AG08396 (cell line): Measurements from ENCODE around the gene LRRIQ4.

Experiments
- DNase-seq: peaks from one replicate; pipeline ENCODE4 v3.0.0; 2012; ENCODE audit warnings: low spot score, mixed read lengths

LRRIQ4 gene

DNA sequence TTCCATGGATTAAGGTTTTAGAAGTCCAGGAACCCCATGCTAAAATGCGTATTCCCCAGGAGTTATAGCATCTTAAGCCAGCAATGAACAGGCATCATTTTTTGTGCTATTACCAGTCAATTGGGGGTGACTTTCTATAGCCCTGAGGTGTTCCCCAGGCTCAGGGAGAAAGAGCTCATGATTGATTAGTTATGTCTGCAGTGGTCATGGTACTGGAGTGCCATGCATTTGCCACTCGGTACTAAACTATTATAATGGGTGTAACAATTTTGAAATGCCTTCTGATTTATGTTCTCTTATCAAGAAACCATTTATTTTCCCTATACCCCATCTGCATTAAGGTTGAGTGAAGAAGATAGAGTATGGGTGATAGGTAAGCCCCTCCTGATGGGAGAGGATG is 45.1 kb downstream of the LRRIQ4 start:
- no peak for DNase-seq

DNA sequence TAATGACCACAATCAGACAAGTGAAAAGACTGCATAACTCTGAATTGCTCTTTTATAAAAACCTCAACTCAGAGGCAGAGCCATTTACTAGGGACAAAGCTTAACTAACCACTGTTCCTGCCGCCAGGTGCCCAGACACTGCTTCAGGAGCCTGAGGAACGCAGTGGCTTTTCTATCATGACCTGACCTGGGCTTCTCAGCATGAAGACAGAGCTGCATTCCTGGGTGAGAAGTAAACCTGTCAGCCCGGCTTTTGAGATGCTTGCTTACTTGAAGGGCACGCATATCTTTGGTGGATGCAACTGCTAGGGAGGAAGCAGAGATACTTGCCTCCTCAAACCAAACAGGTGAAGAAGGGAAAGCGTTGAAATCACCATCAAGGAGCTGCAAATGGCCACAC is 49.2 kb downstream of the LRRIQ4 start:
- no peak for DNase-seq

DNA sequence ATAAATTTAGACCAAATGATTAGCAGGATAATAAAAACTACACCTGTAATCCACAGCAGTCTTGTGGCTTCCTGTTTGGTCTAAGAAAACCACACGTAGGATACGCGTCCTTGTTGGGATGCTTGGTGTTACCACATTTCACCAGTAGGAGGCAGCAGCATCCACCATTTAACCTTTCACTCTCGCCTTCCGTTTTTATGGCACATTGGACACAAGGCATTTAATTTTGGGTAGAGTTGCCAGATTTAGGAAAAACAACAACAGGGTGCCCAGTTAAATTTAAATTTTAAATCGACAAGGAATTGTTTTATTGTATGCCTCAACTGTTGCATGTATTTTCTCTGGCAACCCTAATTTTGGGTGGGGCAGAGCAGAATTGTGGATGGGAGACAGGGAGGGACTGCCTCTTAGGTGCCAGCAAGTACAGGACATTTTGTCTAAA is 50.8 kb downstream of the LRRIQ4 start:
- peak; percentile 66 for DNase-seq

DNA sequence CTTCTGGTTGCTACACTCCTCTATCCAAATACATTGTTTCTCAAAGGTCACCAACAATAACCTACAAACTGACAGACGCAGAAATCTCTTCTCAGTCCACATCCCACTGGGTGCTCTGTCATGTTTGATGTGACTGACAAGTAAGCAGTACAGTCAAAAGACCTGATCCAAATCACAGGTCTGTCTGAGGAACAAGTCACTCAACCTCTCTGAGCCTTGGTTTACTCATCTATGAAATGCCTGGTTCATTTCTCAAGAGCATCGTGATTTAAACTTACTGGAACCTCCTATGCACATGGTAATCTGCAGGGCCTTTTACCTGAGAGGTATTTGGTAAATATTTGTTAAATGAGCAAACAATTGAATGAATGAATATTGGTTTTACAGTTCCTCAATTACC is 51.6 kb downstream of the LRRIQ4 start:
- no peak for DNase-seq

DNA sequence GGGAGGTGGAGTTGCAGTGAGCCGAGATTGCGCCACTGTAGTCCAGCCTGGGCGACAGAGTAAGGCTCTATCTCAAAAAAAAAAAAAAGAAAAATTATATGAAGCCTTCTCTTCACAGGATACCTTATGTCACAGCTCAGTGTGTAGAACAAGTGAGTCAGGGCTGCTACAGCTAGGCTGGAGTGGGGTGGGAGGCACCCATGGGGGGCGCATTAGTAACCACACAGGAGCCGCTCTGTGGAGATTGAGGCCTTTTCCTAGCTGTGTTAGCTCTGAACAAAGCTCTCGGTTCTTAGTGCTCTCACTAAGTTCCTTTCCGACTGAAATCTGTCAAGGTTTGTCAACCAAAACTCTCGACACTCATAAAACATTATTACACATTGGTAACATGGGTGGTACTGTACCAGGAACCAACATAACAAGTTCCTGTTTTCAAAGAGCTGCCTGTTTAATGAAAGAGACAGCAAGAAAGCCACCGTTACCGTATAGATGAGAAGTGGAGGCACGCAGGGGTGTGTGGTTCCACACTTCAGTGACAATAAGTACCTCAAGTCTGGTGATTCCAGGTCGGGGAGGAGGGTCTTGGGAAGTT is 52.6 kb downstream of the LRRIQ4 start:
- DNase-seq = no peak

DNA sequence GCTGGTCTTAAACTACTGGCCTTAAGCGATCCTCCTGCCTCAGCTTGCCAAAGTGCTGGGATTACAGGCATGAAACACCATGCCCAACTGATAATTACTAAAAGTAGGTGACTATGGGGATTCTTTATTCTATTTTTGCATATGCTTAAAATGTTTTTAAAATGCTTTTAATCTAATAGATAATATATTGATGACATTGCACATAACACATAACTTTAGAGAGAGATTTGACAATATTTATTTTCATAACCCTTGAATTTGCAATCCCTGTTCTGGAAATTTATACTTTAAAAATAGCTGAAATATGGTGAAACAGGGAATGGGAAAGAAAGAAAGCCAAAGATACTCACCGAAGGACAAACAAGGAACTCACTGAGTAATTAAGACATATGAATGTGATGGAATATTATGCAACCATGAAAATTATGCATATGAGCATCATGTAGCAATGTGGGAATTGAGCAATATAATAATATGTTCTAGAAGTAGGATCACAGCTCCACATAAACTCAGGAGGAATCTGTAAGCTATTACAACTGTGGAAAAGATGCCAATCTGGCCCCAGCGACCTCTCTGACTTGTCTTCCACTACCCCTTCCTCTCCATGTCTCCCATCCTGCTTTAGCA is 55.0 kb downstream of the LRRIQ4 start:
- DNase-seq = no peak

DNA sequence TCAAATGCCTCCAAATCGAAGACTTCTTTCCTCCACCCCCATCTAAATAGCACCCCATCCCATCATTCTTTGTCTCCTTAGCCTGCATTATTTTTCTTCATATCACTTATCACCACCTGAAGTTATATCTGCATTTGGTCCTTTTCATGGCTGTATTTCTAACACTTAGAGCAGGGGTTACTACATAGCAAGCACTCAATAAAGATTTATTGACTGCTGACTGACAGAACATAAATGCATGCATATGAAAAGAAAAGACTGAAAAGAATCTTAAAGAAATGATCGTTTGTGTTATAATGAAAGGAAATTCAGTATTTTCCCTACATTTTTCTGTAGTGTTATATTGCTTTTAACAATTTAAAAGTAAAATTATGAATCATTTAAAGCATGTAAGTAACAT is 55.7 kb downstream of the LRRIQ4 start:
- DNase-seq = no peak

DNA sequence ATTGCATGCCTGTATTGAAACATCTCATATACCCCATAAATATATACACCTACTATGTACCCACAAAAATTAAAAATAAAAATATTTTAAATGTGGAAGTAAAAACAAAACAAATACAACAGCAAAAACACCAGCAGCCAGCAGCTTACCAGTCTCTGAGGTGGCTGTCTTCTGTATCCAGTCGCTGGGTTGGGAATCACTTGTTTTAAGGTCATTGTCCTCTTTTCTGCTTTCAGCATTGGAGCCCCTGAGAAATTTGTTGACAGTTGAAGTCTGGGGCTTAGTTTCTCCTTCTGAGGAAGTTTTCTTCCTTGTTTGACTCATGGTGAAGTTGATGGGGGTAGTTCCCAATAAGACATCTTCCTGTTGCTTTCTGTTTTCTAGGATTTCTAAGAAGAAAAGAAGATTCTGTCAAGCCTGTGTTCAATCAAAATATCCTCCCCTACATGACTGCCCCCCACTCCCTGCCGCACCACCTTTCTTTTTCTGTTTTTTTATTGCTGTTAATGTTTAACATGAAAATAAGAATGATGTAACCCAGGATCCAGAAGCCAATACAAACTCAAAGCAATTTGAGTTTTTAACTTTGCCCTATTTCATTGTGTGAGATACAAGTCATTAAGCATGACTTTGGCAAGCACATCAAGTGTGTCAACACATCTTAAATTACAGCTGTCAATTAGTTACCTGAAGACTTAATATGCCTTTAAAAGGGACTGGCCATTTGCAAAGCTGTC is 57.0 kb downstream of the LRRIQ4 start, which contains the start of gene LRRC31:
TSS of gene LRRC31 (minus strand) at position 452 of the 737 bp plus-strand sequence. CDS start at position 324, 128 bp downstream.
- DNase-seq = no peak

DNA sequence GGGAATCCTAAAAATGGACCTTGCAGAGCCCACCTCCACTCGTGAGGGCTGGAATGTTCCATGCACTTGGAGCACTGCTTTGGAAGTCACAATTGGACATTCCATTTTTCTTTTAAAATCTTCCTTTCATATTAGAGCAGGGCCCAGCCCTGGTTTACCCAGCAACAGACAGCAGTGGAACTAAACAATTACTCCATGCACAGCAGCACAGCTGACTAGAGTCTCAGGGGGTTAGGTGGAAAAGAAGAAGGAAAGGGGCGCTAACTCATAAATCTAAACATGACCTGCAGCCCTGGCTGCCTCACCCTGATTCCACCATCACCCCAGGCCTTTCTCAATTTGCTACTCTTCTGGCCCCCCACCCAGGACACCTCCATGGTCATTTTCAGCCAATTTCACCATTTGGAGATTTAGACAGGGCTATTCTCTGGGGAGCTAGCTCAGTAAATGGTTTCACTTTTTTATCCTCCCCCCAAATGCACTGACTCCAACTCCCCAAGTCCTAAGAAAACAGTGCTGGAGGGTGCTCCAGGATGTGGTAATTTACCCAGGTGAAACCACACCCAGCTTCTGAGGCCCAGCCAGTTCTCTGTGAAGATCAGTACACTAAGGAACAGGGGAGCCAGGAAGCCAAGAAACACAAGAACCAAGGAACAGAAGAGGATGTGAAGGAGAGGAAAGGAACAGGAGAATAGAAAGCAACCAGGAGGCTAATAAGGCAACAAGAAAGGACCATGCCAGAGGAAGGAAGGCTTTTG is 58.6 kb downstream of the LRRIQ4 start:
- DNase-seq = no peak

DNA sequence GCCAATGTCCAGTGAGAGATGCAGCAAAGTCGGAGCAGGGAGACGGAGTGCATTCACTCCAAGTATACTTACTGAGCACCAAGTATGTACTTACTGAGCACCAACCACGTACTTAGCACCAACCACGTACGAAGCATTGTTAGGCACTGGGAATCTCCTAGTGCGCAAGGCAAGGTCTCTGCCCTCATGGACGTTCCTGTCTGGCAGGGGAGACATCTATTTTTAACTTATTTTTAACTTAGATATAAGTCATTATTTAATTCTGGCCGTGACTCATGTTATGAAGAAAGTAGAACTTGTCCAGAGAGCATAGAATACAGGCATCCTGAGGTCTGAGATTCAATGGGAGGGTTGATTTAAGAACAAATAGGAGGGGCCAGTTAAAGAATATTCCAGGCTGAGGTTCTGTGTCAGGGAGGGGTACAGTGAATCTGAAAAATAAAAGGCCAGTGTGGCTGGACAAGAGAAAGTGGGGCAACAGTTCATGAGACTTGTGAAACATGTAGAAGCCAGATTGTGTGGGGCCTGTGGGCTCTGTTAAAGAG is 66.4 kb downstream of the LRRIQ4 start:
- DNase-seq = no peak

DNA sequence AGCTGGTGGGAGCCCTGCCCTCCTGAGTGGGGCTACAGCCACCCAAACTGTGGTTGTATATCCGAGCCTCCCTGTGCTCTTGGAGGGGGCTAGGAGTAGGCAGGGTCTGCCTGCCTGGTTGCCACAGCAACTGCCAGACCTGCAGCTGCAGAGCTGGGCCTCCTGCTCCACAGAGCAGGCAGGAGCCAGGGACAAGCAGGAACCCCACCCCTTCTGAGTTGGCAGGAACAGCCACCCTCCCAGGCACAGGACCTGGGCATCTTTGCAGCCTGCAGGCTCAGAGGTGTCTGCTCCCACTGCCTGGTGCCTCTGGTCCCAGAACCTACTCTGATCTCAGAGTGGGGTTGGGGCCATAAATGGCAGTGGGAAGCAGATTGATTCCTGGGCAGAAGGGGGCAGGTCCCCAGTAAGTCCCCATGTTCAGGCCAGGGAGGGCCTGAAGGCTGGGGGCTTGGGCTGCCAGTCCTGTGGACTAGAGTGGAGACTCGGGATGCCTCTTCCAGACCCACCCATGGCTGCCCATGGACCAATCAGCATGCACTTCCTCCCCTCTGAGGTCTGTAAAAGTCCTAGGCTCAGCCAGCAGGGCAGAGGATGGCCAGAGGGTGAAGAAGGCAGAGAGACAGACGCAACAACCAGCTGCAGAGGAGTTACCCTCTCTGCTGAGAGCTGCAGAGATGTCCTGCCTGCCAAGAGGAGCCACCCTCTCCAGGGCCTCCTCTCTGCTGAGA is 67.3 kb downstream of the LRRIQ4 start:
- DNase-seq = no peak

DNA sequence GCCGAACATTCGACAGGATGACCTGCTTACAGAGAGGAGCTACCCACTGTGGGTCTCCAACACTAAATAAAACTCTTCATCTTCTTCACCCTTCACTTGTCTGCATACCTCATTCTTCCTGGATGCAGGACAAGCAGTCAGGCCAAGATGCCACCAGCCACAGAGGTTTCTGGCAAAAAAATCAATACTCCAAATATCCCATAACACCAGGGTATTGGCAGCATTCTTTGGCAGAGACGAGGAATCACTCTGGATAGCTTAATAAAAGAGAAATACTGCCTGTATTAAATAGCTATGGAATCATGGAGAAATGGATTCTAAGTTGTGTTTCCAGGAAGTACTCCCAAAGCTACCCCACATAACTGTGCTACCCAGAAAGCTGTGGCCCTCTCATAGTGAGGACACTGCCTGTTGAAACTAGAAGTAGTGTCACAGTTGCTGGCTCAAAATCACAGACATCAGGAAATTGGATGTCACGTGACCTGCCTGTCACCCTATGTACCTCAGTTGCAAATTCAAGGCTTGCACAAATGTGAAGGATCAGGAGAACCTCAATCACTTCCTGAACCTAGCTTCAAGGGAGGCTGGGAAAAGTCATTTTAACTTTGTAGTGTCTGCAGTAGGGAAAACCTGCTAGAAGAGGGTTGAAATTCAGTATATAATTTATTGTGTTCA is 68.0 kb downstream of the LRRIQ4 start:
- no peak for DNase-seq

DNA sequence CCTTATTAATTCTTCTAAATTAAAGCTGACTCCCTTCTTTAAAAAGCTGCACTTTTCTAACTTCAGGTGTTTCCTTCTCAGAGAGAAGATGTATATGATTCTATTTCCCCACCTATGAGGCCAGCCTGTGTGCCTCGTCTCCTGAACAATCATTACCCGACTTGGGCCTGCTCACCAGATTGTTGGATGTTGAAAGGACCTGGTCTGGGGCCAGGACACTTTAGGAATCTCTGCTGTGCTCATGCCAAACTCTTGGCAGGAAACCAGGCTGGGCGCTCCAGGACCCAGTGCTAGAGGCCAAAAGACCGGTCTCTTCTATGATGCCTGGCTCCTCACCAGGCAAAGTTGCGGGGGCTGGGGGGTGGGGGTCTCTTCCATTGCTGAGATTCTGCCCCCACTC is 74.0 kb downstream of the LRRIQ4 start:
- DNase-seq = peak; percentile 47
